Thoracic aorta (tissue), 2 donors: ENCODE results near the gene CUX1. TPM values are rescaled to one million over a fixed set of nuclear protein-coding genes. Genes with fewer than 3 reads are reported as not detected.

ENCODE experiments used
- ATAC-seq: fragments of 150-250 bp; one replicate; pipeline ENCODE4 v1.8.0; 2017; ENCODE audit warnings: low read depth; ENCODE audit not compliant: insufficient number of reproducible peaks, low FRiP score
- DNase-seq: peaks from one replicate; pipeline ENCODE4 v3.0.0-alpha.2; 2020; ENCODE audit warnings: low spot score
- H3K27ac ChIP-seq, 2 donors: fragments of 200-600 bp; sonication (generic); 1 replicate in 1 of 2; 2 replicates in 1 of 2; pipeline ENCODE4 v1.5.1; 2016; ENCODE audit warnings: mild to moderate bottlenecking in 2 of 2, moderate library complexity in 2 of 2
- H3K27me3 ChIP-seq: fragments of 200-600 bp; sonication (generic); replicated peaks from 2 replicates; pipeline ENCODE4 v1.6.0; 2016; ENCODE audit warnings: mild to moderate bottlenecking; ENCODE audit not compliant: insufficient read depth
- H3K36me3 ChIP-seq: fragments of 200-600 bp; sonication (generic); one replicate; pipeline ENCODE4 v1.5.1; 2016
- H3K4me1 ChIP-seq, 2 donors: fragments of 200-600 bp; sonication (generic); 1 replicate in 1 of 2; 2 replicates in 1 of 2; pipeline versions ENCODE4 v1.5.1 to v1.6.0; 2016; ENCODE audit warnings: low read depth in 2 of 2, mild to moderate bottlenecking in 1 of 2; ENCODE audit not compliant: control insufficient read depth in 1 of 2
- H3K4me3 ChIP-seq: fragments of 200-600 bp; sonication (generic); 2 replicates; pipeline ENCODE4 v1.5.1; 2016; ENCODE audit warnings: mild to moderate bottlenecking
- H3K9me3 ChIP-seq: fragments of 200-600 bp; sonication (generic); 2 replicates; pipeline ENCODE4 v1.5.1; 2016
- total RNA-seq, 2 donors: library from RNA; depleted of rRNA; stranded (reverse); fragments of >200 nt; gene quantifications; one replicate each; pipeline versions ENCODE4 v1.1.0 to v1.2.3, GENCODE V29; 2016
- TF ChIP-seq, protein P1 (sequence below): fragments of 200-600 bp; sonication (generic); IDR thresholded peaks from one replicate; pipeline ENCODE4 v1.5.1; 2019; ENCODE audit warnings: antibody characterized with exemption

The CUX1 gene
- total RNA-seq, 2 donors from 2014 or later, result 85.0 to 179 TPM

DNA sequence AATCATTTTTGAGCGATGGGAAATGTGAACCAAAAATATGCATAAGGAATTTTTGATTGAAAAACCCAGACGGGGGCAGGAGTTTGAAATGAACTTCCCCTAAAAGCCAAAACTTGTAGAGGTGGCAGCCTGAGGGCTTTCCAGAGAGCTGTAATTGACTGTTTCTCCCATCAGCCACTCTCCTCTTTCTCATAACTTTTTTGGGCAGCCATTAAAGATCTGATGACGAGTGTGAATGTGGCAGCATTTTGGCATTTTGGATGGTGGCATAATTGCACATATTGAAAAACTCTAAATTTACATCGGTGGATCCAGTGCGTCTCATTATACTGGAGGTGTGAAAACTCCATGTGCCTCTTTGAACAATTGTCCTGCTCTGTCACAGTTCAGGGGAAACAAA is 159.0 kb downstream of the CUX1 start:
- TF ChIP-seq, protein P1, sequence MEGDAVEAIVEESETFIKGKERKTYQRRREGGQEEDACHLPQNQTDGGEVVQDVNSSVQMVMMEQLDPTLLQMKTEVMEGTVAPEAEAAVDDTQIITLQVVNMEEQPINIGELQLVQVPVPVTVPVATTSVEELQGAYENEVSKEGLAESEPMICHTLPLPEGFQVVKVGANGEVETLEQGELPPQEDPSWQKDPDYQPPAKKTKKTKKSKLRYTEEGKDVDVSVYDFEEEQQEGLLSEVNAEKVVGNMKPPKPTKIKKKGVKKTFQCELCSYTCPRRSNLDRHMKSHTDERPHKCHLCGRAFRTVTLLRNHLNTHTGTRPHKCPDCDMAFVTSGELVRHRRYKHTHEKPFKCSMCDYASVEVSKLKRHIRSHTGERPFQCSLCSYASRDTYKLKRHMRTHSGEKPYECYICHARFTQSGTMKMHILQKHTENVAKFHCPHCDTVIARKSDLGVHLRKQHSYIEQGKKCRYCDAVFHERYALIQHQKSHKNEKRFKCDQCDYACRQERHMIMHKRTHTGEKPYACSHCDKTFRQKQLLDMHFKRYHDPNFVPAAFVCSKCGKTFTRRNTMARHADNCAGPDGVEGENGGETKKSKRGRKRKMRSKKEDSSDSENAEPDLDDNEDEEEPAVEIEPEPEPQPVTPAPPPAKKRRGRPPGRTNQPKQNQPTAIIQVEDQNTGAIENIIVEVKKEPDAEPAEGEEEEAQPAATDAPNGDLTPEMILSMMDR, result no peak
- H3K36me3 ChIP-seq, result no peaks in the 10 kb centered on the region
- H3K27ac ChIP-seq, result no peak overlapping the region
- H3K9me3 ChIP-seq, result no peaks in the 10 kb centered on the region
- DNase-seq (no peak), ATAC-seq (no peak)
- no peak overlapping the region for H3K4me3 ChIP-seq
- no peaks in the 10 kb centered on the region for H3K27me3 ChIP-seq
- no peaks in the 10 kb centered on the region for H3K4me1 ChIP-seq

GRCh38 chr7:101977249-101977648 is 159.8 kb downstream of the CUX1 start:
- Histone ChIP-seq H3K36me3 (no peaks in the 10 kb centered on the region), H3K9me3 (no peaks in the 10 kb centered on the region), H3K27ac (no peak overlapping the region), H3K27me3 (no peaks in the 10 kb centered on the region), H3K4me3 (no peak overlapping the region), H3K4me1 (no peaks in the 10 kb centered on the region)
- TF ChIP-seq, protein P1, result no peak
- DNase-seq, result no peak
- no peak for ATAC-seq

GRCh38 chr7:101978683-101979082 is 161.3 kb downstream of the CUX1 start:
- Histone ChIP-seq H3K27me3 (no peaks in the 10 kb centered on the region), H3K9me3 (no peaks in the 10 kb centered on the region), H3K36me3 (no peaks in the 10 kb centered on the region), H3K4me1 (no peaks in the 10 kb centered on the region), H3K27ac (no peak overlapping the region), H3K4me3 (no peak overlapping the region)
- ATAC-seq (no peak), DNase-seq (no peak)
- TF ChIP-seq, protein P1, result no peak

GRCh38 chr7:101983147-101983811 is 165.9 kb downstream of the CUX1 start:
- Histone ChIP-seq H3K27ac (no peak overlapping the region), H3K4me1 (peaks cover 0 to 7% of the 10 kb centered on the region in 2 donors), H3K9me3 (no peaks in the 10 kb centered on the region), H3K4me3 (no peak overlapping the region), H3K27me3 (no peaks in the 10 kb centered on the region), H3K36me3 (no peaks in the 10 kb centered on the region)
- no peak for DNase-seq
- no peak for ATAC-seq
- TF ChIP-seq, protein P1, result no peak

DNA sequence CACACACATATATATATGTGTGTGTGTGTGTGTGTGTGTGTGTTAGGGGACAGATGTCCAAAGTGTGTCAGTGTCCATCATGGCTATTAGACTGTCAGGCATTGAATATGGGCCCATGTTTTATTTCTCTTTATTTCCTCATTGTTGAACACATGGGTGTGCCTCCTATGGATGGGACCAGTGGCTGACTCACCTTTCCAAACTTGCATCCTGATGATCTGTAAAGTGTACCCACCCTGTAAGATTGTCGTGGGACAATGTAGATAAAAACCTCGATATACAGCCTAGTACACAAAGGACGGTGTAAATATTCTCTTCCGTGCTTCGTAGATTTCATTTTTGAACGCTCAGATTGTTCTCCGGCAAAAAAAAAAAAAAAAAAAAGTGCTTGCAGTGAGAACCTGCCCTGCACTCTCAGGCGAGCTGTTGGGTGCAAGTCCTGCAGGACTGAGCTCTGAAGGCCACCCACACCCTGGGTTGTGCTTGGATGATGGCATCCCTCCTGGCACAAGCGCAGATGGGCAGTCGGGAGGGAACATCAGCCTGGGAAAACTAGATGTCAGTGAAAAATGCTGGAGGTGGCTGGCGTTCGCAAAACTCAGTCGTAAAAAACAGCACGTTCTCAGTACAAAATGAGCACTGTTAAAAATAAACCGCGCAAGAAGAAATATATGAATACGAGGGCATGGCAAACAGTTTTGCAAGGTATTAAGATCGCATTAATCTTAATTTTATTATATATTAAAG is 166.9 kb downstream of the CUX1 start:
- ATAC-seq, result no peak
- no peaks in the 10 kb centered on the region for H3K9me3 ChIP-seq

More for the DNA sequence above, 166.9 kb downstream of the CUX1 start:
- TF ChIP-seq, protein P1, result no peak
- no peak for DNase-seq
- Histone ChIP-seq H3K4me3 (no peak overlapping the region), H3K36me3 (no peaks in the 10 kb centered on the region), H3K27ac (no peak overlapping the region), H3K4me1 (peaks cover 0 to 7% of the 10 kb centered on the region in 2 donors), H3K27me3 (no peaks in the 10 kb centered on the region)
